Smooth muscle cell of the brain vasculature (primary cell): Measurements from ENCODE around the gene KIF3C.
A peak's percentile ranks its signal among the peaks of the same experiment; 100 is the strongest.
"Not testable (repeated sequence)": the region's sequence is repeated elsewhere in the genome, so short reads cannot be mapped to it uniquely, and the experiment has no call there.

Experiments used
- DNase-seq: peaks from one replicate; pipeline ENCODE4 v3.0.0-alpha.2; 2012; ENCODE audit warnings: low read depth, low spot score

Gene KIF3C

DNA sequence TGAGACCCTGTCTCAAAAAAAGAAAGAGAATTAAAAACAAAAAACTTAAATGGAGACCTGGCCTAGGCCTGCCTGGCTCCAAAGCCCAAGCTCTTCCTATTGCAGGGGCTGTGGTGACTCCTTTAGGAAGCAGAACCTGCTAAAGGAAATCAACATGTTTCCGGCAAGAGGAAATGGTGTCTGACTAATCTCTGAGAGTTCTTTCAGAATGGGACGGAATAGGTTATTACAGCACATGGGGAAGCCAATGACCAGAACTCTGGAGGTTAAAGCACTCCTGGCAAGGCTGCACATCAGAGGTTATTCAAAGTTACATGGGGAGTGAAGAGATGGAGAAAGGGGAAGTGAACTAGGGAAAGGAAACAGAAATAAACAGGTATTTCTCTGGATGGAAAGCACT, 21.4 kb downstream of the KIF3C start:
- DNase-seq = no peak

DNA sequence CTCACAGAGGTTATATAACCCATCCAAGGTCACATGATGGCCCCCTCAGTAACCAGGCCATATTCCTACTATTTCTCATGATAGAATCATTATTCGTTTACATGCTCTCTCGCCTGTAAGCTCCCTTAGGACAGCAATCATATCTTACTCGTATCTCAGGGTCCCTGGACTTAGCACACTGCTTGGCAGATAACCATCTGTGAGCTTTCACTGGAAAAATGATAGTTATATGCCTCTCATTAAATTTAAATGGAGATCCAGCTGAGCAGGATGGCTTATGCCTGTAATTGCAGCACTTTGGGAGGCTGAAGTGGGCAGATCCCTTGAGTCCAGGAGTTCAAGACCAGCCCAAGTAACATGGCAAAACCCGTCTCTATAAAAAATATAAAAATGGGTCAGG, 21.9 kb downstream of the KIF3C start:
- DNase-seq = no peak

DNA sequence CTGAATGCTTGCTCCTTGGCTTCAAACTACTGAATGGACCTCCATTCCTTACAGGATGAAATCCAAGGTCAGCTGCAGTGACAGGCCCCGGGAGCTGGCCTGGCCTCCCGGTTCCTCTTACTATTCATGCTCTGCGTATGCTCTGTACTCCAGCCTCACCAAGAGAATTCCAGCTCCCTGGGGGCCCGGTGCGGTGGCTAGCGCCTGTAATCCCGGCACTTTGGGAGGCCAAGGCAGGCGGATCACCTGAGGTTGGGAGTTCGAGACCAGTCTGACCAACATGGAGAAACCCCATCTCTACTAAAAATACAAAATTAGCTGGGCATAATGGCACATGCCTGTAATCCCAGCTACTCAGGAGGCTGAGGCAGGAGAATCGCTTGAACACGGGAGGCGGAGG, 23.7 kb downstream of the KIF3C start:
- DNase-seq = not testable (repeated sequence)

DNA sequence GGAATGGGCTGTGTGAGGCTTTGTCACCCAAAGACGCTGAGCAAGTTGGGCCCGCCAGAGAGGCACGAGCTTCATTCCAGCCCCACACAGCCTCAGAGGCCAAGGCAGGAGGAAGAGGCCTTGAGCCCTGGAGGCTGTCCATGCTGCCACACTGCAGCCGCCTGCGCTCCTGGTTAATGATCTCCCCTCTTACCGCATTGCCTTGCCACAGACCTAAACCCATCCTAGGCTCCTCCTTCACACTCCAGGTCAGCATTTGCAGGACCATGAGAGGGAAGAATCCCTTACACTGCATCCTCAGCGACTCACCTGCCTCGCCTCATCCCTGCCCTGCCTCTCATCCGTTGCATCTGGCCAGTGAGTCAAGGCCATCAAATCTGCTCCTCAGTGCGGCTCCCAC, 24.6 kb downstream of the KIF3C start:
- no peak for DNase-seq

DNA sequence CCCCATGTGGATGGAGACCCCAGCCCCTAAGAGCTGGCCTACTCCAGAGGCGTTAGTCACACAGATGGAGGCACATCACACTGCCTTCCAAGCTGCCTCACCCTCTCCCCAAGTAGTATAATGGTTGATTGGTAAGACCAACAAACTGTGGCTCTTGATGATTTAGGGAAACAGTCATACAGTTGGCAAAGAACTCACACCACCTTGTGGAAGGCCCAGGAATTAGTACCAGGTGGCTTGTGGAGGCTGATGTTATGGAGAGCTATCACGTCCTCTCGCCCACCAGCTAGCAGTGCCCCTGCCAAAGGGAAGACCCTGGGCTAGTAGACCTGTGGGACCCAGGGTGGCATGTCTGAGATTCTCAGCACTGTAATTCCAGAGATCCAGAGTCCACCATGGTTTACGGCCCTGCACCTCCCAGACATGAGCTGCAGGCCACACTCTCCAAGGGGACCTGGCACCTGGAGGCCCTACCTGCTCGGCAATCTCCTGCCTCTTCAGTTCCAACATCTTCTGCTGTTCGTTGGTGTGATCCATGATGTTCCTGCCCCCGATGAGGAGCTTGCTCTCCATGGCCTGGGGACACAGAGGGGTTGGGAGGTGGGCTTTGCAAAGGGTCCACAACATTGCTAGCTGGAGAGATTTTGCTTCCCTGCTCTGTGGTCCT, 26.3 kb downstream of the KIF3C start:
- no peak for DNase-seq

DNA sequence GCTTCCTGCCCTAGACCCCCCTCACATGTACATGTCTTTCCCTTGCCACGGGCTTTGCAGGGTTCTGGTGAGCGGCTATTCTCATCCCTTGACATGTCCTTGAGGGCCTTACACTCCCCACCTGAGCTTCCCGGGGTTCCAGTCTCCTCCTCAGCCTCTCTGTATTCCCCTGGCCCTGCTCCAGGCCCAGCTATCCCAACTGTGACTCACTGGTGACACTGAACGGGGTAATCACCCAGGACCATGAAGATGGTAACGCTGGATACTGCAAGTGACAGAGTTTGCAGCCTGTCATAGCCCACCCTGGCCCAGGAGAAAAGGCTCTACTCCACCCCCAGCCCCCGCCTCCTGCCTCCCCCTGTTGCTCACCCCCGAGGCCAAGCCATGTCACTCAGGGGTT, 27.3 kb downstream of the KIF3C start:
- DNase-seq = no peak

DNA sequence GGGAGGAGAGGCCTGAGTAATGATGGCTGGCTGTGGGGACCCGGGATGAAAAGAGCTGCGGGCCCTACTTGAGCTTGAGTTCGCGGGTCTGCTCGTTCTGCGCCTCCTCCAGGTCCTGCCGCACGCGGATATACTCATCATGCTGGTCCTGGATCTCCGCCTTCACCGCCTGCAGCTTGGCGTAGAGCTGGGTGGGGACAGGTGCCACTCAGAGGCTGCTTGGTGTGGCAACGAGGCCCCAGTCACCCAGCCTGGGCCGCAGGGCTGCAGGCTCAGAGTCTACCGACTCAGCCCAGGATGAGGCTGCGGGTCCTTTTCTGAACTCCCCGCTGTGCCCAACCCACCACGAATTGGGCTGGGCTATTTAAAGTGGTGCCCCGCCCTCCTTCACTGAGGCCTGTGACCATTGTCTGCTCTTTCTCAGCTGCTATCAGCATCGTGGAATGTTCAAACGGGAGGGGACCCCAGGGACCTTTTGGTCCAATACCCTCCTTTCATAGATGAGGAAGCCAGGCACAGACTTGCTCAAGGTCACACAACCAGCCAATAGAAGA, 28.0 kb downstream of the KIF3C start:
- no peak for DNase-seq

DNA sequence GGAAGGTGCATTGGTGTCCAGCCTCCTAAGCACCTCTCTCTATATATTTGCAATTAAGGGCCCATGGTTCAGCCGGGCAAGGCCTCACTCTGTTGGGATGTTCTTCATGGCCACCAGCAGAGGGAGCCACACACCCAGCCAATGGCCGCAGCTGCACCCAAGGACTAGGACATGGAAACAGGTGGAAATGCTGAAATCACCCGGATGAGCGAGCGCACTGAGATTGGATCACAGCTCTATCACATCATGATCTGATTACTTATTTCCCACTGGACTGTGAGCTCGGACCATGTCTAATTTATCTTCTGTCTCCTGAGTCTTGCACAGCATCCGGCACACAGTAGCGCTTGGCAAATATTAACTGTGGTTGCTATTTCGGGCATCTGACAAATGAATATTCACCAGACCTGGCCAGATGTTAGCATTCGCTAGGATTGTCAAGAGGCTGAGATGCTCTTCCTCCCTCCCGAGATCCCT, 31.2 kb downstream of the KIF3C start:
- DNase-seq = peak; percentile 64

DNA sequence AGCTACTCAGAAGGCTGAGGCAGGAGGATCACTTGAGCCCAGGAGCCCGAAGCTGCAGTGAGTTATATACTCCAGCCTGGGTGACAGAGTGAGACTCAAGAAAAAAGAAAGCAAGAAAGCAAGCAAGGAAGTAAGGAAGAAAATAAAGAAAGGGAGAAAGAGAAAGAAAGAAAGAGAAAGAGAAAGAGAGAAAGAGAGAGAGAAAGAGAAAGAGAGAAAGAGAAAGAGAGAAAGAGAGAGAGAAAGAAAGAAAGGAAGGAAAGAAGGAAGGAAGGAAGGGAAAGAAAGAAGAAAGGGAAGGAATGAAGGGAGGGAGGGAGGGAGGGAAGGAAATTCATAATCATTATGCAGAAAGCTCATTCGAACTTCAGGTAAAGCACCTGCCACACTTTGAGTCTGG, 33.9 kb downstream of the KIF3C start:
- DNase-seq = no peak

DNA sequence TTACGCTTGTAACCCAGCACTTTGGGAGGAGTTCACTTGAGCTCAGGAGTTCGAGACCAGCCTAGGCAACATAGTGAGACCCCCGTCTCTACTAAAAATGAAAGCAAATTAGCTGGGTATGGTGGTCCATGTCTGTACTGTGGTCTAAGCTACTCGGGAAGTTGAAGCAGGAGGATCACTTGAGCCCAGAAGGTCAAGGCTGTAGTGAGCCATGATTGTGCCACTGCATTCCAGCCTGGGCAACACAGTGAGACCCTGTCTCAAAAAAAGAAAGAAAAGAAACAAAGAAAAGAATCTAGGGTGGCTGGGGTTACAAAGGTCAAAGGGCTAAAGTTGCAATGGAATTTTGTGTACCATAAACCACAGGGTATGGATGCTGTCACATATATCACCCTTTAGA, 41.3 kb downstream of the KIF3C start:
- DNase-seq = no peak

DNA sequence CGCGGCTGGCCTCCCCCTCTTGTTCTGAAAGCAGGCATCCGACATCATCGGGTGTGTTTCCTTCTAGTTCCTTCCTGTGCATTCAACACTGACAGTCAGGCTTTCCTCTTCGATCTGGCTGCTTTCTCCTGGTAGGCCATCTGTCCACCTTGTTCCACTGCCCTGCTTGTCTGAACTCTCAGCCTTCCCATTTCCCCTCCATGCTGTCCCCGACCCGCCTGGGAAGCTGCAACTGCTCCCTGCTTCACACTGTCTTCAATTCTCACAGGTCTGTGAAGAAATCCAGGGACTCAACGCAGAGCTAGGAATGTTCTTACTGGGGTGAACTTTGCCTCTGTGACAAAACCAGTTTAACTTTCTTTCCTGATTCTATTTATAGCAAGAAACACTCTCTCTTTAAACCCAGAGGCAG, 43.0 kb downstream of the KIF3C start:
- no peak for DNase-seq

DNA sequence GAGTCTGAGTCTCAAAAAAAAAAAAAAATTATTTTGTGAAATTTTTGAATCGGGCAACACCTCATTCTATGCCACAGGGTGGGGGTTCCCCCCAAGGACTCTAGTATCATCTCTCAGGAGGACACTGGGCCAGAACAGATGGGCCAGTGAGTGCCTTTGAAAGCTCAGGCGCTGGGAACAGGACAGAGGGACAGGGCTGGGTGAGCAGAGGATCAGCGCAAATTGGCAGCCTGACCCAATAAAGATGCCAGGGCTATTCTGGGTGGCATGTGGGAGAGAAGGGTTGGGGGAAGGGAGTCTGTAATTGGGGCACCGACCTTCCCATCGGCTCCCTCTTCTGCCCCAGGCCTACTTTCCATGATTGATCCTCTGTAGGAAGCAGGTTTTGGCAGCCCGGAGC, 44.0 kb downstream of the KIF3C start:
- no peak for DNase-seq

DNA sequence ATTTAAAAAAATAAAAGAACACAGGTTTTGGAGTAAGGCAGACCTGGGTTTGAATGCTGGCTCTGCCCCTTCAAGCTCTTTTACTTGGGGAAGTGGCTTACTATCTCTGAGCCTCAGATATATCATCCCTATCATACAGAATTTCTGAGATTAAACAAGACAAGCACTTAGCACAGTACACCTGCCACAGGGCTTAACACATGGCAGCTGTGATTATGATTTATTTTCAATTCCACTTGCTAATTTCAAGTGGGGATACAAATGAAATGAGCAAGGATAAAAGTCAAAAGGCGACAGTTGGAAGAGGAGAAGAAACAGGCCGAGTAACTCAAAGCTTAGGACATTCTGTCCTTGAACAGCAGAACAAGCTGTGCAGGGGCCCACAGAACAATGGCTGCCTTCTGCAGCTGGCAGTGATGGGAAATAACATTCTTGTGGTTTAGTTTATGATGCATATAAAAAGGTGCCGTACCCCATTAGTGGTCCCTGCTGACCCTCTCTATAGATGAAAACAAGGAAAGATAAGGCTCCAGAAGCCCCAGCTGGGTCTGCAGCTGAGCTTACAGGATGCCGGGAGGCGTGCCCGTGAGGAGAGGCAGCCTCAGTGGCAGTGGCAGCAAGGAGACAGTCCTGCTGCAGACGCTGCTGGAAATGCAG, 45.3 kb downstream of the KIF3C start:
- no peak for DNase-seq

DNA sequence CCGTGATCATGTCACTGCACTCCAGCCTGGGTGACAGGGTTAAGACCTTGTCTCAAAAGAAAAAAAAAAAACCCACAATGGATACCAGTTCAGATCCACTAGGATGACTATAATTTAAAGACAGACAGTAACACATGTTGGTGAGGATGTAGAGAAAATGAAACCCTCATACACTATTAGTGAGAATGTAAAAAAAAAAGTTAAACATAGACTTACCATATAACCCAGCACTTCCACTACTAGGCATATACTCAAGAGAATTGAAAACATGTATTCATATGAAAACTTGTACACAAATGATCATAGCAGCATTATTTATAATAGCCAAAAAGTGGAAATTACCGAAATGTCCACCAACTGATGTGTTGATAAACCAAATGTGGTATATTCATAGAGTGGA, 48.7 kb downstream of the KIF3C start:
- DNase-seq = no peak

DNA sequence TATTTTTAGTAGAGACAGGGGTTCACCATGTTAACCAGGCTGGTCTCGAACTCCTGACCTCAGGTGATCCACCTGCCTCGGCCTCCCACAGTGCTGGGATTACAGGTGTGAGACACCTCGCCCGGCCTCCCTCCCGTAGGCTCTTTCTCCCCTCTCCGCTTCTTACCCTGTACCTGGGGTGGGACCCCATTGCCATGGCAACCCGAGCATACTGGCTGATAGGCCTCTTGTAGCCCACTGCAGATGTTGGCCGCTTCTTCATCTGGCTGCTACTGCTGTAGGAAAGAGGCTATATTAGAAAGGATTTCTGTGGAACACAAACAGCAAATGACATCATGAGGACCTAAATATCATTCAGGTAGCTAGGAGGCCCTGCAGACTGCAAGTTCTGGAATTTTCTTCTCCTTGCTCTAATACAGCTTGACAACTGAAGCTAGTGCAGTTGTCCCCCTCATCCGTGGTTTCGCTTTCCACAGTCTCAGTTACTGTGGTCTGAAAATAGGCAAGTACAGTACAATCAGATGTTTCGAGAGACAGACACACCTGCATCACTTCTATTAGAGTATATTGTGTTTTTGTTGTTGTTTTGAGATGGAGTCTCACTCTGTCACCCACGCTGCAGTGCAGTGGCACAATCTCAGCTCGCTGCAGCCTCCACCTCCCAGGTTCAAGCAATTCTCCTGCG, 52.4 kb downstream of the KIF3C start:
- DNase-seq = no peak

DNA sequence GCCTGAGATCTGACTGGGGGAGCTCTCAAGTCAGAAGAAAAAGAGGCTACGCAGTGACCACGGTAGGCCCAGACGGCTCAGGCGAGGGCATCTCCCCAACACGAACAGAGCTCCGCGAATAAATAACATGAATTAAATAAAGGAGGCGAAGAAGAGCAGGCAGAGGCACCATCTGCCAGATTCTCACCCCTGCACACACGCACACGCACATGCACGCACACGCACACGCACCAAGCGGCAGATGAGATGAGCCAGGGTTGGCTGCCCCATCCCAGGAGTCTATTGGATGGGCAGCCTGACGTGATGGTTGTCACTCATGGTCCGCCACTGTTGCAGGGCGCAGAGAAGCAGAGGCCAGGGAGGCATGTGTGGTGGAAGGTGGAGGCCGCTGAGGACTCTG, 53.6 kb downstream of the KIF3C start:
- no peak for DNase-seq

DNA sequence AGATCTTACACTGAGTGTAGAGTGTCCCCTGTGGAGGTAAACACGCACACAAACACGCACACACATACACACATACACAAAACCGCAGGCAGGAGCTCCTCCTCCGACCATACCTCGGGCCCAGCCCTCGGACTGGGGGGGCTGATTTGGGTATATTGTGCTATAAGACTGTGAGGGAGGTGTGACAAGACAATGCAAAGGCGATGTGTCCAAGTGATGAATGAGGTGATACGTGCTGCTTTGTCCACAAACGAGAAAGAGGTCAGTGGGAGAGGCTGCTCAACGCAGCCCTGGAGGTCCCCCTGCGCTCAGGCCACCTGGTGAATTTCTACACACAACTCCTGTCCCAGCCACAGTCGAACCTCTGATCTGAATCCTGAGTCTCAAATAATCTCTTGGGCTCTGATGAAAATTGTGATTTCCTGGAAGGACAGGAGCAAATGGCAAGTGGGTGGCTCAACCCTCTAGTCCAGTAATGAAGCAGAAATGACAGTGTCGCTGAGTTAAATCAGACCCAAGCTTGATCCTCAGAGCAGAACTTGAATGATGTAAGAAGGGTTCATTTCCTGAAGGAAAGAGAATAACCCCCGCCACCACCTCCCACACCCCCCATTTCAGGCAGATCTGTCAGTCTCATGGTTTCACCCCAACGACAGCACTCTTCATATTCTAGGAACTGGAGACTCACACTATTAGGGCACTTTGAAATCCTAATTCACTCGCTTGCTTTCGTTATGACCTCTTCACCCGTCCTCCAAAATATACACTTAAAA, 55.1 kb downstream of the KIF3C start:
- DNase-seq = no peak

DNA sequence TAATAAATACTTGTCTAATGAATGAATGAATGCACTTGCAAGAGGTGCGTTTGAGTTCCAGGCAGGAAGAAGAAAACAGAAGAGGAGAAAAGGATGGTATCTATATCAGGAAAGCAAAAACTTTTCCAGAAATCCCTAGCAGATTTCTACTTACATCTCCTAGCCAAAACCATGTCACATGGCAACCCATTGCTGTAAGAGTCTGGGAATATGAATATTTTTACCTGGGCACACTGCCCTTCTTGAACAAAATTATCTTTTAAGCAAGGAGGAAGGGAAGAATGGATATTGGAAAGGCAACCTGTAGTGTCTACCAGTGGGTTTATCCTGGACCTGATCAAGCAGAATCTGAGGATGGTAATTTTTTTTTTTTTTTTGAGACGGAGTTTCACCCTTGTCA, 59.8 kb downstream of the KIF3C start:
- DNase-seq = no peak

DNA sequence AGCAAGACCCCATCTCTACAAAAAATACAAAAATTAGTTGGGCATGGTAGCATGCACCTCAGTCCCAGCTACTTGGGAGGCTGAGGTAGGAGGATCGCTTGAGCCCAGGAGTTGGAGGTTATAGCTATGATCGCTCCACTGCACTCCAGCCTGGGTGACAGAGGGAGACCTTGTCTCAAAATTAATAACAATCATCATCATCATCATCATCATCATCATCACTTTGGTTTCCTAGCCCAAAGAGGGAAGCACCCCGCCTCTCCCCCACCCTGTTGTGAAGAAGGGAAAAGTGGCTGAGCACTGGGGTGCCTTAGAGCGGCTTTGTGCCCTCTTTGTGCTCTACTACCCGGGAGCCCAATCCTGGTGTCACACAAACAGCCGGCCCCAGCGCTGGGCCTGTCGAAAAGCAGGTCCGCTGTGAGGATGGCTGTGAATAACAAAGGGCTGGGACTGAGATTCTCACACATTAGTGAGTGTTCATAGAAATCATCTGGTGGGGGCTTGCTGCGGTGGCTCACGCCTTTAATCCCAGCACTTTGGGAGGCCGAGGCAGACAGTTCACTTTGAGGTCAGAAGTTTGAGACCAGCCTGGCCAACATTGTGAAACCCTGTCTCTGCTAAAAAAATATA, 61.4 kb downstream of the KIF3C start:
- DNase-seq = no peak

DNA sequence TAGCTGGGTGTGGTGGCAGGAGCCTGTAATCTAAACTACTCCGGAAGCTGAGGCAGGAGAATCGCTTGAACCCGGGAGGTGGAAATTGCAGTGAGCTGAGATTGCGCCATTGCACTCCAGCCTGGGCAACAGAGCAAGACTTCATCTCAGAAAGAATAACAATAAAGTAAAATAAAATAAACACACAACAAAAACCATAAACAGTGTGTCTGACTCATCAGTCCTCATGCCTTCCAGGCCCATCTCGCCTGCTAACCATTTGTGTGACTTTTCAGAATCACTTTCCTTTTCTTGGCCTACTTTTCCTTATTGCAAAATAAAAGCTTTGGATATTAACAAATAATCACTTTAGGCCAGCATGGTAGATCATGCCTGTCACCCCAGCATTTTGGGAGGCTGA, 62.0 kb downstream of the KIF3C start:
- peak; percentile 36 for DNase-seq

DNA sequence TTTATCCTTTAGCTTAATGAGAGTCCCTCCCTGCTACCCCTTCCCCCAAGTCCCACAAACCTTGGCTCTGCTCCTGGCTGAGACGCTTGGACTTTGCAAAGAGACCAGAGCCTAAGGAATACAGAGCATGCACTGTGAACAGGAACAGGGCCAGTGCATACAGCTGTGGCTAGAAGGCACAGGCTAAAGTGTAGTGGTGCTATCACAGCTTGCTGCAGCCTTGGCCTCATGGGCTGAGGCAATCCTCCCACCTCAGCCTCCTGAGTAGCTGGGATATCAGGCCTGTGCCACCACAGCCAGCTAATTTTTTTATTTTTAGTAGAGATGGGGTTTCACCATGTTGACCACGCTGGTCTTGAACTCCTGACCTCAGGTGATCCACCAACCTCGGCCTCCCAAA, 64.5 kb downstream of the KIF3C start:
- no peak for DNase-seq
